ENCODE measurements around the gene TLE3. TPM values are rescaled to one million over a fixed set of nuclear protein-coding genes. Genes with fewer than 3 reads are reported as not detected.
"Not testable (repeated sequence)": the region's sequence is repeated elsewhere in the genome, so short reads cannot be mapped to it uniquely, and the experiment has no call there.

The TLE3 gene
- total RNA-seq, result 90.1 TPM

DNA sequence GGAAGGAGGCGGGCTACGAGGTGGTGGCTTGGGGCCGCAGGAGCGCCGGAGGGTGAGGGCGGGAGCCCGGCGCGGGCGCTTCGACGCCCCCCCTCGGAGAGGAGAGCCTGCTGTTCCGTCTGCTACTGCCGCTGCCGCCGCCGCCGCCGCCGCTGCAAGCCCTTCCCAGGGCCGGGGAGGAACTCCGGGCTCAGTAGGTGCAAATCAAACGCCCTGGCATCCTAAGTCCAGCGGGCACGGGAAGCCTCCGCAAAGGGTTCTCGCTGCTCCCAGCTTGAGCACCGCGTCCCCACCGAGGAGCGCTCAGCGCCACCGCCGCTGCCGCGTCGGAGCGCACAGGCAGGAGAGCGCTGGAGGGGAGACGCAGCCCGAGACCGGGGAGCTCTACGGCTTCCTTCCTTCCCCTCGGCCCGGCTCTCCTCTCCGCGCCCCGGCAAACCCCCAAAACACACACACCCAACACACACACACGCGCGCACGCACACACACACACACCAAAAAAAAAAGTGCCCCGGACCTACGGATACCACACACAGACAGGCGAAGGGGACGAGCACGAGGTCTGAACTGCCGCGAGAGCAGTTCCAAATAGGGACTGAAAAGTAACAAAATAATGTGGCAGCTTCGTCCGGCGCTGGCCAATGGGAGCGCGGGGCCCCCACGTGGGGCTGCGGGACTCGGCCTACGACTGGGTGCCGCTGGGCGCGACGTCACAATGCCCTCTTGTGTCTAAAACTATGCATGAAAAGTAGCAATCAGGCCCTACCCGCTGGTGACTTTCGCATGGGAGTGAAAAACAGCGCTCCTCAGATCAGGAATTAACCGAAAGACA, at the start of gene TLE3:
Gene TLE3 (minus strand): TSS at position 597 of the 832 bp plus-strand sequence. CDS start 1,119 bp downstream, outside the sequence.
- peak; percentile 99 for DNase-seq (ENCODE audit: low spot score)
- ATAC-seq, result peak; percentile 82
- intact Hi-C loops (cut with DNase I), result loop anchor here (5.0 to 10.0 kb wide), 2 partner anchors 35 to 613 kb away; no protein-coding TSS in a partner anchor

DNA sequence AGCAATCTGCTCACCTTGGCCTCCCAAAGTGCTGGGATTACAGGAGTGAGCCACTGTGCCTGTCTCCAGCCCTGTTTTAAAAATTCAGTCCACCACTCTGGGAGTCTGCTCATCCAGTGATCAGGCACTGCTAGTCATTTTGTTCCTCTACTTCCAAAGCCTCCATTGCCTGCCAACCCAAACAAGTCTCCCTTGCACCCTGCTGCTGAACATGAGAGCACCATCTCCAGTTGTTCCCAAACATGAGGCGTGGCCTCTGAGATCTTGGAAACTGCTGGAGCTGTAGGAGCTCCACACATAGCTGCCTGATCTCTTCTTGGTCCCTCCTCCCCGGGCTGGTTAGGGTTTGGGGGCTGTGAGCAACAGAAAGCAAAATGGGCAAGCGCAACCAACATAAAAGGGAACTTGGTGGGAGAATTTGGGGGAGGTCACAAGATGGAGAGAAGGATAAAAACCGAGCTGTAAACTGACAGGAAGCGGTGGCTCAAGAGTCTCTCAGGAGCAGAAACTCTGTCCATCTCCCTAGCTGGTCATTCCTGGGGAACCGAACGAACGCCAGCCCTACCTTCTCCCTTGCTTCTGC, 49.6 kb upstream of the TLE3 start:
- no peak for DNase-seq (ENCODE audit: low spot score)

GRCh38 chr15:70146771-70147170, 49.1 kb upstream of the TLE3 start:
- no peak for DNase-seq (ENCODE audit: low spot score)
- intact Hi-C loops (cut with DNase I), result no loop called here
- no peak for ATAC-seq

More for the DNA sequence above, 49.6 kb upstream of the TLE3 start:
- intact Hi-C loops (cut with DNase I), result no loop called here
- no peak for ATAC-seq

GRCh38 chr15:70146162-70146561, 48.4 kb upstream of the TLE3 start:
- intact Hi-C loops (cut with DNase I), result no loop called here

GRCh38 chr15:70145261-70145660, 47.5 kb upstream of the TLE3 start:
- intact Hi-C loops (cut with DNase I), result no loop called here

More at GRCh38 chr15:70146162-70146561, 48.4 kb upstream of the TLE3 start:
- ATAC-seq, result no peak
- no peak for DNase-seq (ENCODE audit: low spot score)

DNA sequence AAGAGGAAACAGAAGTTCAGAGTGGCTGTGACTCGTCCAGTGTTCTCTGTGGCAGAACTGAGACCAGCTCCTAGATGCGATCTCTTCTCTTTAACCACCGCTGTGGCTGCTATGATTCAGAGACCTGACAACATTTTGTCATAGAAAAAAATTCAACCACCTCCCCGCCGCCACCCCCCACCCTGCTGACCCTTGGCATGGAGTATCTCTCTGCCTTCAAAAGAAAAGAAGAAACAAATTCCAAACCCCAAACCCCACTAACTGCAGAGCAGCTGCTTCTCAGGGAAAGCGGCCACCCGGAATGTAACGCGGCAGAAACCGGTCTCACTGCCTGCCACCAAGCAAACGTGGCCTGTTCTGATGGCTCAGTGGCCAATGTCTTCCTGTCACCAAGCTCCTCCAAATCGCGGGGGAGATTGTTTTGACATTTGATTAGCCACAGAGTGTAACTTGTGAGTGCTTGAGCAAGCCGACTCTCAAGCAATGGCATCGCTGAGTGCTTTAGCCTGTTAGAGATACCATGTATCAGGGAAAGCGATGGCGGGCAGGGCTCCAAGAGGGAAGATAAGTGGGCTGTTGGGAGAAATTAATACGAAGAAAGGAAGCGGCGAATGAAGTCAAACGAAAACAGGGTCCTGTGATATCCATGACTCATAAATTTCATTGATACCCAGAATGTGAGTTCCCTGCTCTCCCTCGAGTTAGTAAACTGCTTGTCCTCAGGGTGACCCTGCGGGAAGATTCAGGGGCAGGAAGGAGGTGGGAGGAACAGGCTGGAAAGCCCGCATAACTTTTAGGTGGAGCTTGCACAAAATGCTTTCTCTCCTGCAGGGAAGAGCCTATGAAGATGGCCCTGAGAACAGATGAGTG, 44.8 kb upstream of the TLE3 start:
- ATAC-seq (peak; percentile 53), DNase-seq (ENCODE audit: low spot score) (peak; percentile 57)
- intact Hi-C loops (cut with DNase I), result no loop called here

More at GRCh38 chr15:70145261-70145660, 47.5 kb upstream of the TLE3 start:
- ATAC-seq (no peak), DNase-seq (ENCODE audit: low spot score) (no peak)

GRCh38 chr15:70142072-70142321, 44.3 kb upstream of the TLE3 start:
- intact Hi-C loops (cut with DNase I), result no loop called here
- ATAC-seq, result peak; percentile 27

GRCh38 chr15:70141376-70142071, 43.8 kb upstream of the TLE3 start:
- DNase-seq (ENCODE audit: low spot score) (peak; percentile 50), ATAC-seq (peak; percentile 46)
- intact Hi-C loops (cut with DNase I), result no loop called here

More at GRCh38 chr15:70142072-70142321, 44.3 kb upstream of the TLE3 start:
- no peak for DNase-seq (ENCODE audit: low spot score)

DNA sequence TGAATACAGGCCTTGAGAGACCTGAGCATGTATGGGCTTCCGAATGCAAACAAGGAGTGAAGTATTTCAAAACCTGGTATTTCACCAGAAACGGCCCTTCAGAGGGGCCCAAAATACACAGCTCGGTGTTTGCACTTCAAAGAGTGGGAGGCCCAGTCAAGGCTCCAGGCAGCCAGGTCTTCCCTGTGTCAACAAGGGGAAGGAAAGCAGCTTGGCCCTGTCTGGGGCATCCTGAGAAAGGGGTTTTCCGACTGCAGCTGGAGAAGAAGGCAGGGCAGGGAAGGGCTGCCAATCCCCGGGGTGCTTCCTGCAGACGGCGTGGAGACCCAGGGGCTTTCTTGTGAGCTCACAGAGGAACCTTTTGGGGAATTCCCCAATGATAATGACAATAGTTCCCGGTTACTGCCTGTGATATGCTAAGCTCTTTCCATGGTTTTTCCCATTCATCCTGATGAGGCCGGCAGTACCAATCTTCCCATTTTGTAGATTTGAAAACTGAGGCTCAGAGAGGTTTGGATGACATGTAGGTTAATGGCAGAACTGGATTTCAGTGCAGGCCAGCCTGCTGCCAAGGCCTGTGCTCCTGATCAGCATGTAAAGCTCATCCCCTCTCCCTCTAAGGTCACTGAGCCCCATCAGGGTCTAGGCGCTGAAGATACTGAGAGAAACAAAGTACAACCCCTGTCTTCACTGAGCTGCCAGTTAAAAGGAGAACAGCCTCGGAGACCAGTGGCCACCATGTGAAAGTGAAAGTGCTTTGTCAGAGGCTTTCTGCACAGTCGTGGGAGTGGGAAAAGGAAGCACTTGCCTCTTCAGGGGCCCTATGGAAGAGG, 43.0 kb upstream of the TLE3 start:
- peak; percentile 60 for ATAC-seq
- DNase-seq (ENCODE audit: low spot score), result peak; percentile 57
- intact Hi-C loops (cut with DNase I), result no loop called here

DNA sequence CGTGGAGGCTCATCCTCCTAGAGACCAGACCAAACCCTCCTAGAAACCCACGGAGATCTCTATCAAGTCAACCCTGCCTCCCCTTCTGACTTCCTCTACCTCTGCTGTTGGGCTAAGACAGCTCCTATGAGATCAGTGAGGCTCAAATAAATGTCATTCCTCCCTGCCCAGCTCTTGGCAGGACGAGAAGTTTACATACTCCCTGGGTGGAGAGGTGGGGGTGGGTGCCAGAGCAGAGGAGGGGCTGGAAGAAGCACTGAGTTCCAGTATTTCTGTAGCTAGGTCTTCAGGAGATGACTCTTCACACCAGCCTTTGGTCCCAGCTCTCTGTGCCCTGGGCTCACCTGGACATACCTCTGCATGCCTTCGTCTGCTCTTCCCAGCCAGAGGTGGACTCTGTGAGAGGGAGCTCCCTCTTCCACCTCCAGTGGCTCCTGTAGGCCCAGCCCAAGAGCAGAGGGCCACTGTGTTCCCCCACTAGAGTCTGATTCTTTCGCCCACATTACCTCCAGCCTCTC, 42.4 kb upstream of the TLE3 start:
- peak; percentile 48 for DNase-seq (ENCODE audit: low spot score)
- ATAC-seq, result no peak
- intact Hi-C loops (cut with DNase I), result no loop called here

DNA sequence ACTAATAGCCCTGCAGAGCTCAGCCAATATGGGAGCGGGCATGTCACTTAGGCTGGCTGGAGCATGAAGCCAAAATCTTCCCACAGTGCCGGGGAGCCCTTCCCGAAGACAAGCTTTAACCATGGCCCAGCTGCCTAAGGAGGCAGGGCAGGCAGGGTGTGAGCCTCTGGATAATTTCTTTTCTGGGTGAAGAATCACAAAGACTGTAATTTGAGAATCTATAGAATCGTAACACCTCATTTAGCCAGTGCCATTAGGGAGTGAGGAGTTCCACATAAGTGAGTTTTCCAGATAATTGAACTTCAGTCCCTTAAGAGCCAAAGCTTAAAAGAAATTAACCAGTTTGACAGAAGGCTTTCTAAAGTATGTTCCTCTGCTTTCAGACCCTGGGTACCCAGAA, 40.2 kb upstream of the TLE3 start:
- ATAC-seq, result no peak
- intact Hi-C loops (cut with DNase I), result no loop called here
- DNase-seq (ENCODE audit: low spot score), result no peak

DNA sequence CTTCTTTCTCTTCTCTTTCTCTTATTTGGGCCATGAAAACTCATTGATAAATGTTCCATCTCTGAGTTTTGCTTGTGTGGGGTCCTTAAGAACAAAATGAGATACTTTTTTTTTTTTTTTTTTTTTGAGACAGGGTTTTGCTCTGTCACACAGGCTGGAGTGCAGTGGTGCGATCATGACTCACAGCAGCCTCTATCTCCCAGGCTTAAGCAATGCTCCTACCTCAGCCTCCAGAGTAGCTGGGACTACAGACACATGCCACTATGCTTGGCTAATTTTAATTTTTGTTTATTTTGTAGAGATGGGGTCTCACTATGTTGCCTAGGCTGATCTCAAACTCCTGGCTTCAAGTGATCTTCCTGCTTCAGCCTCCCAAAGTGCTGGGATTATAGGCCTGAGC, 39.3 kb upstream of the TLE3 start:
- ATAC-seq; intact Hi-C loops (cut with DNase I); DNase-seq (ENCODE audit: low spot score): not testable (repeated sequence)

DNA sequence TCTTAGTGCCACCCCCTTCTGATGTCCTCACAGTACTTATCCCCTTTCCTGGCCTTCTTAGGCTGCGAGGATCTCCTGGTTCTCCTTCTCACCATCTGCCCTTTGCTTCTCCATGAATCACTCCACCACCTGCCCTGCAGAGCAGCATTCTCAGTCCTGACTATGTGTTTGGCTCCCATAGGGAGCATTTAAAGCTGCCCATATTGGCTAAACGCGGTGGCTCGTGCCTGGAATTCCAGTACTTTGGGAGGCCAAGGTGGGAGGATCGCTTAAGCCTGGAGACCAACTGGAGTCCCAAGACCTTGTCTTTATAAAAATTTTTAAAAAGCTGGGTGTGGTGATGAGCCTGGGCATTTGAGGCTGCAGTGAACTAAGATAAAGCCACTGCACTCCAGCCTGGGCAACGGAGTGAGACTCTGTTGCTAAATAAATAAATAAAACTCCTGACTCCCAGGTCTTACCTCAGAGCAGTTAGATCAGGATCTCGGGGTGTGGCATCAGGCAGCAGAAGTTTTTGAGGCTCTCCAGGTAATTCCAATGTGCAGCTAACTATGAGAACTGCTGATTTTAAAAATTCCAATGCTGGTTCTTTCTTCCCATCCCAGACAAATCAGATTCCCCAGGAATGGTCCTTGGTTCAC, 36.2 kb upstream of the TLE3 start:
- DNase-seq (ENCODE audit: low spot score) (peak; percentile 19), ATAC-seq (no peak)
- intact Hi-C loops (cut with DNase I), result no loop called here

GRCh38 chr15:70133296-70133695, 35.6 kb upstream of the TLE3 start:
- ATAC-seq (no peak), DNase-seq (ENCODE audit: low spot score) (peak; percentile 47)
- intact Hi-C loops (cut with DNase I), result no loop called here

GRCh38 chr15:70132571-70132970, 34.9 kb upstream of the TLE3 start:
- intact Hi-C loops (cut with DNase I), result no loop called here
- peak; percentile 3 for DNase-seq (ENCODE audit: low spot score)
- ATAC-seq, result no peak

GRCh38 chr15:70132139-70132538, 34.4 kb upstream of the TLE3 start:
- ATAC-seq (peak; percentile 45), DNase-seq (ENCODE audit: low spot score) (peak; percentile 37)
- intact Hi-C loops (cut with DNase I), result no loop called here

DNA sequence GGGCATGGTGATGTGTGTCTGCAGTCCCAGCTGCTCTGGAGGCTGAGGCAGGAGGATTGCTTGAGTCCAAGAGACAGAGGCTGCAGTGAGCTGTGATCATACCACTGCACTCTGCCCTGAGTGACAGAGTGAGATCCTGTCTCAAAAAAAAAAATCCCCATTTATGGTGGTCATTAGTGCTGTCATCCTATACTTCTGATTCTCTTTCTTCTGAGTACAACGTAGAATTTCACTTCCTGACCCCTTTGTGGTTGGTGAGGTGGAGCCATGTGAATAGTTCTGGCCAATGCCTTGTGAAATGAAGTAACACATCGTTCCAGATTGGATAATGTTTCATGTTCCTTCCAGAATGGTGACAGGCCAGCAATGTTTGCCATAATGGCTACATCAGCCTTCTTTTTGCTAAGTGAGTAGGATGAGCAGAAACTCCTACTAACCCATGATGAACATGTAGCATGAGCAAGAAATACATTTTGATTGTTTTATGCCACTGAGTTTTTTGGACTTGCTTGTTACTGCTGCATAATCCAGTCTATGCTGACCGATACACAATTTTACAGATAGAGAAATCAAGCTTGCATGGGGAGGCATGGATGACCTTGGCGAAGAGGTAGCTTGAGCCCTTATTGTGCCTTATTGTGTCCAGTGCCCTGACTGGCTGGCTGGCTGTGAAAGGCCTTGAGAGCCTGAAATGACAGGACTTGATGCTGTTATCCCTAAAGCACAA, 30.9 kb upstream of the TLE3 start:
- no peak for ATAC-seq
- no peak for DNase-seq (ENCODE audit: low spot score)
- intact Hi-C loops (cut with DNase I), result no loop called here

Data from sciatic nerve (tissue), 2 donors.